ENCODE results near the gene GHRHR. TPM values are rescaled to one million over a fixed set of nuclear protein-coding genes. Genes with fewer than 3 reads are reported as not detected.

Gene GHRHR
- total and polyA plus RNA-seq, 2 donors (not counting 1 experiment from before 2014, with no cell fraction given), result not detected

DNA sequence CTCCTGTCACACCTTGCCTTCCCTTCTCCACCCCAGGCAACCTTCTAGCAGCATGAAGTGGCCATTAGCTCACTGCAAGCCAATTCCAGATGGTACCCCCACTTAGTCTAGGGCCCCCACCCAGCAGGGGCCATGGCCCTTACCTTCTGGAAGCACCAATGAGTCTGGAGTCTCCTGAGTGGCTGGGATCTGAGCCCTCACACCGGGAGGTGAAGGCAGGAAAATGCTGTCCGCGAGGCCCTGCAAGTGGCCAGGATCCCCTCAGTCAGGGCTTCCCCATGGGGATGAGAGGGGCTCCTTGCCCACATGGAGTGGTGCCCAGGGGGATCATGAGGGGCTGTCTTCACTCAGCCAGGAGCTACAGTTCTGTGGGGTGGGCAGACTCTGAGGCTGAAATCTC lies 47.5 kb upstream of the GHRHR start:
- Histone ChIP-seq H3K9me3 (ENCODE audit: control extremely low read depth in 1 of 3, control insufficient read depth in 2 of 3, insufficient read depth in 1 of 3, low read length in 2 of 3) (no peaks in the 10 kb centered on the region), H4K20me1 (ENCODE audit: control insufficient read depth, insufficient read depth, low read length, poor library complexity, severe bottlenecking) (no peaks in the 10 kb centered on the region), H3K27ac (ENCODE audit: low read length in 2 of 2) (no peak overlapping the region), H3K9ac (ENCODE audit: low read length) (no peak overlapping the region), H3K4me1 (ENCODE audit: control insufficient read depth in 2 of 2, insufficient read depth in 2 of 2, low read length in 2 of 2) (no peaks in the 10 kb centered on the region), H3K4me2 (replicated peaks; ENCODE audit: low read depth, low read length, poor library complexity, severe bottlenecking) (no peak overlapping the region), H2AFZ (ENCODE audit: insufficient read depth, low read depth, low read length, poor library complexity, severe bottlenecking) (no peak overlapping the region), H3K27me3 (replicated peaks in 1 of 4; ENCODE audit: control extremely low read depth in 1 of 4, control insufficient read depth in 3 of 4, insufficient read depth in 4 of 4, low read length in 3 of 4) (no peaks in the 10 kb centered on the region), H3K79me2 (ENCODE audit: control insufficient read depth, insufficient read depth, low read length) (no peaks in the 10 kb centered on the region), H3K36me3 (replicated peaks in 1 of 2; ENCODE audit: control extremely low read depth in 1 of 2, control insufficient read depth in 1 of 2, extremely low read depth in 1 of 2, insufficient read depth in 2 of 2, low read length in 1 of 2) (no peaks in the 10 kb centered on the region), H3K4me3 (ENCODE audit: control extremely low read depth in 1 of 5, extremely low read depth in 1 of 5, insufficient read depth in 1 of 5, low read depth in 2 of 5, low read length in 4 of 5) (no peak overlapping the region)
- H3K9me3 Mint-ChIP-seq (ENCODE audit: insufficient read depth), result no peaks in the 10 kb centered on the region
- H3K27ac Mint-ChIP-seq, result no peak overlapping the region
- no peaks in the 10 kb centered on the region for H3K27me3 Mint-ChIP-seq
- H3K4me1 Mint-ChIP-seq, result no peaks in the 10 kb centered on the region
- DNase-seq, result no peak
- ChIA-PET POLR2A (no interaction called here), CTCF (no interaction called here)
- ATAC-seq (ENCODE audit: low read depth), result no peak
- 83% methylated on average over 3 of the region's 3 CpGs for WGBS (ENCODE audit: insufficient coverage)
- intact Hi-C loops (cut with micrococcal nuclease), result no loop called here
- no peak overlapping the region for H3K4me3 Mint-ChIP-seq
- TF ChIP-seq EZH2 (IDR thresholded peaks at IDR 0.05; ENCODE audit: borderline replicate concordance, insufficient read depth, low read depth, low read length, poor library complexity, severe bottlenecking) (no peak), CTCF (IDR thresholded peaks at IDR 0.05) (no peak)

DNA sequence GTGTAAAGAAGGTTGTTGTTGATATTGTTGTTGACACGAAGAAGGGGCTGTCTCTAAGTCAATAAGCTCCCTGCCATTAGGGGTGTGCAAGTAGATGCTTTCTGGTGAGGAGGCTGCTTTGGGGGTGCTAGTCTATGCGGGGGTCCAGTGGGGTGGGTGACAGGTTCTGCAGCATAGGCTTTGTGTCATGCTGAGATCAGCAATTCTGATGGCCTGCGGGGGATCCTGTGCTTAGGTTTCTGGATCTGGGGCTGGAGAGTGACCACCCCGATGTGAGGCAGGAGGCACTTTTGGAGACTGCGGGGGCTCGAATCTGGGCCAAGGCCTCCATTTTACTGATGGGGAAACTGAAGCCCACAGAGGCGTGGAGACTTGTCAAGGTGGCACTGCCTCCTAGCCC lies 47.0 kb upstream of the GHRHR start:
- H3K4me2 ChIP-seq (replicated peaks; ENCODE audit: low read depth, low read length, poor library complexity, severe bottlenecking), result no peak overlapping the region
- no peak overlapping the region for H3K4me3 ChIP-seq (ENCODE audit: control extremely low read depth in 1 of 5, extremely low read depth in 1 of 5, insufficient read depth in 1 of 5, low read depth in 2 of 5, low read length in 4 of 5)
- no peak for TF ChIP-seq CTCF (IDR thresholded peaks at IDR 0.05)
- no peak for TF ChIP-seq EZH2 (IDR thresholded peaks at IDR 0.05; ENCODE audit: borderline replicate concordance, insufficient read depth, low read depth, low read length, poor library complexity, severe bottlenecking)
- H3K36me3 ChIP-seq (replicated peaks in 1 of 2; ENCODE audit: control extremely low read depth in 1 of 2, control insufficient read depth in 1 of 2, extremely low read depth in 1 of 2, insufficient read depth in 2 of 2, low read length in 1 of 2), result no peaks in the 10 kb centered on the region
- Mint-ChIP-seq H3K27ac (no peak overlapping the region), H3K9me3 (ENCODE audit: insufficient read depth) (no peaks in the 10 kb centered on the region), H3K4me3 (no peak overlapping the region), H3K4me1 (no peaks in the 10 kb centered on the region), H3K27me3 (no peaks in the 10 kb centered on the region)
- H3K9ac ChIP-seq (ENCODE audit: low read length), result no peak overlapping the region
- CTCF ChIA-PET, result interaction anchor here (1.2 kb wide), 1 partner anchor 23 kb away, joined by 3 read pairs; no protein-coding TSS in a partner anchor
- H3K4me1 ChIP-seq (ENCODE audit: control insufficient read depth in 2 of 2, insufficient read depth in 2 of 2, low read length in 2 of 2), result no peaks in the 10 kb centered on the region
- no peaks in the 10 kb centered on the region for H3K9me3 ChIP-seq (ENCODE audit: control extremely low read depth in 1 of 3, control insufficient read depth in 2 of 3, insufficient read depth in 1 of 3, low read length in 2 of 3)
- ATAC-seq (ENCODE audit: low read depth), result no peak
- intact Hi-C loops (cut with micrococcal nuclease), result no loop called here
- no peaks in the 10 kb centered on the region for H3K79me2 ChIP-seq (ENCODE audit: control insufficient read depth, insufficient read depth, low read length)
- POLR2A ChIA-PET, result no interaction called here
- no peaks in the 10 kb centered on the region for H4K20me1 ChIP-seq (ENCODE audit: control insufficient read depth, insufficient read depth, low read length, poor library complexity, severe bottlenecking)
- DNase-seq, result no peak
- WGBS (ENCODE audit: insufficient coverage), result 90% methylated on average over 7 of the region's 7 CpGs
- no peaks in the 10 kb centered on the region for H3K27me3 ChIP-seq (replicated peaks in 1 of 4; ENCODE audit: control extremely low read depth in 1 of 4, control insufficient read depth in 3 of 4, insufficient read depth in 4 of 4, low read length in 3 of 4)
- no peak overlapping the region for H2AFZ ChIP-seq (ENCODE audit: insufficient read depth, low read depth, low read length, poor library complexity, severe bottlenecking)
- H3K27ac ChIP-seq (ENCODE audit: low read length in 2 of 2), result no peak overlapping the region

All from B cell (primary cell).